Heart right ventricle (tissue), 16 donors: ENCODE data around the gene INAVA. TPM values are rescaled to one million over a fixed set of nuclear protein-coding genes. Genes with fewer than 3 reads are reported as not detected.

Source experiments
- ATAC-seq, 8 donors: fragments of 200-7000 bp; cut with Tn5 transposase; one replicate each; pipeline ENCODE4 v1.9.1; 2020; ENCODE audit warnings: mild to moderate bottlenecking in 8 of 8, moderate library complexity in 8 of 8, moderate number of reproducible peaks in 1 of 8
- DNase-seq, 2 donors: peaks; one replicate each; pipeline ENCODE4 v3.0.0-alpha.2; 2020
- H3K27ac ChIP-seq, 10 donors: fragments of 200-600 bp; sonication (generic) in 2 of 10; one replicate each; pipeline versions ENCODE4 v1.5.0 to v1.8.0; 2020 to 2022; ENCODE audit warnings: mild to moderate bottlenecking in 3 of 10
- H3K27me3 ChIP-seq, 7 donors: fragments of 200-600 bp; one replicate each; pipeline ENCODE4 v1.8.0; 2021 to 2022; ENCODE audit warnings: mild to moderate bottlenecking in 2 of 7
- H3K36me3 ChIP-seq, 9 donors: fragments of 200-600 bp; sonication (generic) in 1 of 9; one replicate each; pipeline versions ENCODE4 v1.5.0 to v1.8.0; 2020 to 2022; ENCODE audit warnings: mild to moderate bottlenecking in 2 of 9
- H3K4me1 ChIP-seq, 9 donors: fragments of 200-600 bp; sonication (generic) in 1 of 9; one replicate each; pipeline versions ENCODE4 v1.5.0 to v1.8.0; 2020 to 2022; ENCODE audit warnings: mild to moderate bottlenecking in 4 of 9
- H3K4me3 ChIP-seq, 10 donors: fragments of 200-600 bp; sonication (generic) in 2 of 10; one replicate each; pipeline versions ENCODE4 v1.5.0 to v1.8.0; 2020 to 2022; ENCODE audit warnings: mild to moderate bottlenecking in 7 of 10, moderate library complexity in 2 of 10
- H3K9me3 ChIP-seq, 11 donors: fragments of 200-600 bp in 10 of 11; sonication (generic) in 2 of 11; one replicate each; pipeline versions ENCODE4 v1.5.0 to v1.8.0; 2013 to 2022; ENCODE audit warnings: mild to moderate bottlenecking in 2 of 11, control low read depth in 1 of 11, moderate library complexity in 1 of 11
- CTCF ChIP-seq, 9 donors: fragments of 200-600 bp; sonication (generic) in 2 of 9; IDR thresholded peaks; one replicate each; pipeline versions ENCODE4 v1.5.0 to v1.8.0; 2021 to 2022; ENCODE audit warnings: antibody characterized with exemption in 9 of 9, mild to moderate bottlenecking in 5 of 9, moderate library complexity in 1 of 9
- WGBS, 2 donors: extraction: QIAGEN DNeasy Blood & Tissue Kit; methylation state at CpG; one replicate each; pipeline ENCODE4 v1.1.7; 2013; ENCODE audit warnings: inconsistent platforms in 1 of 2; 5-methylcytosine and 5-hydroxymethylcytosine counted together
- intact Hi-C, 10 donors: fragments of 100-400 bp; cut with DNase I; formaldehyde crosslinking; loops; one replicate each; pipeline versions ENCODE4 v1.11.1 to v1.14.2; 2022
- polyA plus RNA-seq, 2 donors: library from polyadenylated mRNA; stranded (reverse); fragments of 200-250 nt; gene quantifications; one replicate each; pipeline ENCODE4 v1.2.3, GENCODE V29; 2013
- total RNA-seq, 10 donors: library from RNA; stranded (reverse); fragmentation: NEBNext Ultra II Directional in 3 of 10; extraction: Animal tissue kit (Norgen Biotek cat#: 25700) in 3 of 10; gene quantifications; one replicate each; pipeline versions ENCODE4 v1.2.1 to v1.2.4, GENCODE V29; 2021 to 2023
- donor health status: Arrhythmogenic right ventricular cardiomyopathy.
- donor health status: ischemic (EF 13 %, LVEDD 7.1; RV severe dilation, severe dysfunction).
- donor health status: healthy with polysubstance abuse.
- donor health status: DM: no; HTN: yes; CAD: no.
- donor health status: DM: no; HTN: no; CAD: no.
- donor health status: ischemic (EF 25% LVEDD 6.9; RV normal size, moderate dysfunction).
- donor health status: ischemic (EF 25% LVEDD 5.7; RV mildly dilated, moderate dysfunction).
- donor health status: healthy.
- donor health status: DM: yes; HTN: yes; CAD: no.
- donor health status: Ischemic cardiomyopathy.
- donor health status: ischemic (EF 35%, LVEDD 5.7; RV mildly dilated, moderate dysfunction).
- donor health status: nonischemic (EF 11% LVEDD 7.7; RV severe dilation, severe dysfunction).
- donor health status: DM: yes; HTN: yes; CAD: no.
- donor health status: PGD.
- donor health status: ischemic (EF 29% LVEDD 5.4; RV normal size, mild dysfunction).
- donor health status: nonischemic (EF 23%, LVEDD 6.1; RV moderate dilation, normal function).

The INAVA gene
- total and polyA plus RNA-seq, 12 donors: 0.01 to 0.29 (median 0.11) TPM; not detected in 7

- ATAC-seq: no peak
- intact Hi-C loops: loop anchor here in 1 of 10 donors (10.0 kb wide), 1 partner anchor 167 kb away; no protein-coding TSS in a partner anchor
- 79 to 85% methylated on average over 6 of the region's 6 CpGs for WGBS, 2 donors
- Histone ChIP-seq H3K36me3 (no peaks in the 10 kb centered on the region), H3K27ac (no peak overlapping the region), H3K9me3 (no peaks in the 10 kb centered on the region), H3K4me3 (no peak overlapping the region), H3K4me1 (peaks cover 6 to 11% (median 10%) of the 10 kb centered on the region in 9 donors), H3K27me3 (peaks cover 11 to 88% (median 61%) of the 10 kb centered on the region in 7 donors)
- no peak for TF ChIP-seq CTCF (IDR thresholded peaks at IDR 0.05)
- DNase-seq: no peak
These were observed 16.7 kb upstream of the INAVA start for GRCh38 chr1:200877839-200878551.

GRCh38 chr1:200880212-200880611 lies 14.5 kb upstream of the INAVA start:
- ATAC-seq: no peak
- H3K36me3 ChIP-seq: no peaks in the 10 kb centered on the region
- H3K4me3 ChIP-seq: no peak overlapping the region
- intact Hi-C loops: no loop called here
- DNase-seq: no peak
- peaks cover 0 to 70% (median 39%) of the 10 kb centered on the region in 7 donors for H3K27me3 ChIP-seq
- 49 to 70% methylated on average over 3 of the region's 3 CpGs for WGBS, 2 donors
- H3K9me3 ChIP-seq: no peaks in the 10 kb centered on the region
- no peak overlapping the region for H3K27ac ChIP-seq
- TF ChIP-seq CTCF (IDR thresholded peaks at IDR 0.05): no peak
- no peaks in the 10 kb centered on the region for H3K4me1 ChIP-seq

- Histone ChIP-seq H3K4me1 (peaks cover 0 to 5% (median 0%) of the 10 kb centered on the region in 9 donors), H3K4me3 (no peak overlapping the region), H3K27ac (no peak overlapping the region), H3K27me3 (peaks cover 0 to 70% (median 24%) of the 10 kb centered on the region in 7 donors), H3K36me3 (no peaks in the 10 kb centered on the region), H3K9me3 (no peaks in the 10 kb centered on the region)
- TF ChIP-seq CTCF (IDR thresholded peaks at IDR 0.05): no peak
- intact Hi-C loops: no loop called here
- 77 to 92% methylated on average over 3 of the region's 3 CpGs for WGBS, 2 donors
- ATAC-seq: no peak
- no peak for DNase-seq
These were observed 11.6 kb upstream of the INAVA start for GRCh38 chr1:200883118-200883517.

GRCh38 chr1:200885623-200886402 lies 8.9 kb upstream of the INAVA start:
- no peak for TF ChIP-seq CTCF (IDR thresholded peaks at IDR 0.05)
- ATAC-seq (no peak), DNase-seq (no peak)
- 93 to 97% methylated on average over 6 of the region's 6 CpGs for WGBS, 2 donors
- intact Hi-C loops: no loop called here
- Histone ChIP-seq H3K36me3 (no peaks in the 10 kb centered on the region), H3K4me1 (peaks cover 0 to 20% (median under 1%) of the 10 kb centered on the region in 9 donors), H3K4me3 (no peak overlapping the region), H3K27ac (no peak overlapping the region), H3K9me3 (no peaks in the 10 kb centered on the region), H3K27me3 (peaks cover 0 to 67% (median 27%) of the 10 kb centered on the region in 7 donors)
